Measurements from ENCODE around the gene C2CD3.

C2CD3 gene, protein sequence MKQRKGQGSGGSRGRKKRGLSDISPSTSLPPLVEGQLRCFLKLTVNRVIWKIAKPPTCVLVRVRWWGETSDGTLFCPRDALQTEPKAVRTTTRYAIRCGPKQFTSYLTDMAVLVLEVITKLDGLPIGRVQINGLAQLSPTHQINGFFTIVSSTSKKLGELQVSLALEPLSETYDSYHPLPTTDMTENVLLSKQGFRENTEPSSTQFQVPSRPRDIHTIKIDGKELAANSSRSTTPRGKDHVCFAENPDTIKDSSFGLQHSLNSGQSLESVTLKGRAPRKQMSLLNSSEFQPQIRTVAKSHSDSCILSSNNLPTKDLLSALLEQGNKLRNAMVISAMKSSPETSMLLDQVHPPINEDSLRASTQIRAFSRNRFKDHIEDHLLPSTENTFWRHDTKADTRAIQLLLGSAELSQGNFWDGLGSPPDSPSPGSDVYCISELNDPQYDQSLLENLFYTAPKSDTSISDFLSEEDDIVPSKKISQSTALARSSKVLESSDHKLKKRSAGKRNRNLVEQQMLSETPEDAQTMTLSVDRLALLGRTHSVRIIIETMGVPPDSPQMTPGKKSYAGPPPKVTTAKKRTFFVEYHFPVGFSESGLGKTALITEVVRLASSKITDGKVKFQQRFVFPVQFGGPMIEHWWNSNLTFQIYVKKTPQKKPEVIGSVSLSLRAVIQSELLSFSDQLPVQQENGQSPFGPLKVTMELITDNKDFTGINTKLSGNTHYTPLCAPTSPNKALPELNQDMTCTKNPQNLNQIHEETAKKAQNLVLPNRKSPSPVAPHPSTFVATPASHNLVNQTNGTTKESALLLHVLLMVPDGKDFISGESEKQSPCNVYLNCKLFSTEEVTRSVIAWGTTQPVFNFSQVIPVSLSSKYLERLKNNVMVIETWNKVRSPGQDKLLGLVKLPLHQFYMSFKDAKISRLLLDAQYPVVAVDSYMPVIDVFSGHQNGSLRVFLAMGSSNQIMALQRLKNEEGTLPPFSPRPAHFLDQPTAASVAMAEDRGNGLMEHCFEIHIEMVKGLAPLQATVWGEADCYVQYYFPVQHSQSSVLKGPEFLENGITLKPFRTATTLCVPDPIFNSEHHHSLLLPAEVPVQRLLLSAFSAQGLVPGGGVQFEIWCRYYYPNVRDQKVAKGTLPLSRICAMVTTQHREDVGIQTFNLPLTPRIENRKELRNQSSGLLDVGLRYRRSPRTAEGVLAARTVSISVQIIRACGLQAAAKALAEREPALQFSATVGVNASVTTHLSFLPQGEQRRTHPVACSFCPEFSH (N-terminal part only)

GRCh38 chr11:74170694-74171629 lies at the start of gene C2CD3, which contains the start of gene PPME1:
TSS of gene C2CD3 (minus strand) at chr11:74171002. CDS start at chr11:74170792, 210 bp downstream.
TSS of gene PPME1 (plus strand) at chr11:74171289. CDS start at chr11:74171422, 133 bp downstream.
- Histone ChIP-seq H3K36me3 (peaks cover 37% of the 10 kb centered on the region), H3K4me2 (peak within 1 kb of the TSS; percentile 91), H3K9ac (peak within 1 kb of the TSS; percentile 83), H3K4me1 (peaks cover 45% of the 10 kb centered on the region), H3K27ac (peak within 1 kb of the TSS; percentile 78), H4K20me1 (peaks cover 14% of the 10 kb centered on the region; the same call in 1 of the 2 replicates), H3K27me3 (no peaks in the 10 kb centered on the region), H3K9me3 (no peaks in the 10 kb centered on the region), H3K4me3 (peak within 1 kb of the TSS; percentile 81)
- TF ChIP-seq Cebpa-rat (IDR thresholded peaks at IDR 0.05) = no peak

DNA sequence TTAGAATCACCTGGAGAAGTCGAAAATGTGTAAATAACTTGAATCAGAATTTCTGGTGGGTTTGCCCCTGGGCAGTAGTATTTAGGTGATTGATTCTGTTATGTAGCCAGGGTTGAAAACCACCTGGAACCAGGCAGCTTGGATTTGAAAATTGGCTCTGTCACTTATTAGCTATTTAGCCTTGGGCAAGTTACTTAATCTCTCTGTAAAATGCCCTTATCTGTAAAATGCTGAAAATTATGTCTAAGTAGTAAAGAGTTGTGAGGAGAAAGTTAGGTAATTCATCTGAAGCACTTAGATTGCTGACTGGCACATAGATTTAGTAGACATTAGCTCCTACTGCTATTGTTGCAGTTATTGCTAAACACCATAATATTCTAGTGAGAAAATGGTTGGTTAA lies 49.6 kb upstream of the C2CD3 start:
- H3K27me3 ChIP-seq = no peaks in the 10 kb centered on the region
- H3K4me1 ChIP-seq = no peaks in the 10 kb centered on the region
- peaks cover 7% of the 10 kb centered on the region; the same call in 1 of the 2 replicates for H3K9me3 ChIP-seq
- no peak overlapping the region for H3K27ac ChIP-seq
- no peaks in the 10 kb centered on the region for H4K20me1 ChIP-seq
- no peak for TF ChIP-seq Cebpa-rat (IDR thresholded peaks at IDR 0.05)
- peaks cover 20% of the 10 kb centered on the region for H3K36me3 ChIP-seq
- no peak overlapping the region for H3K4me3 ChIP-seq
- H3K4me2 ChIP-seq = no peak overlapping the region
- no peak overlapping the region for H3K9ac ChIP-seq

- no peak overlapping the region for H3K27ac ChIP-seq
- peaks cover 28% of the 10 kb centered on the region for H3K9me3 ChIP-seq
- no peak for TF ChIP-seq Cebpa-rat (IDR thresholded peaks at IDR 0.05)
- H4K20me1 ChIP-seq = no peaks in the 10 kb centered on the region
- no peaks in the 10 kb centered on the region for H3K27me3 ChIP-seq
- H3K4me1 ChIP-seq = no peaks in the 10 kb centered on the region
- no peak overlapping the region for H3K4me3 ChIP-seq
- H3K36me3 ChIP-seq = peaks cover 74% of the 10 kb centered on the region
- no peak overlapping the region for H3K9ac ChIP-seq
- H3K4me2 ChIP-seq = no peak overlapping the region
These were observed 41.7 kb upstream of the C2CD3 start for GRCh38 chr11:74212533-74212932.

- Histone ChIP-seq H3K9ac (no peak overlapping the region), H3K4me1 (no peaks in the 10 kb centered on the region), H3K9me3 (peaks cover 16% of the 10 kb centered on the region), H3K27me3 (no peaks in the 10 kb centered on the region), H3K27ac (no peak overlapping the region), H3K4me2 (no peak overlapping the region), H3K36me3 (peaks cover 81% of the 10 kb centered on the region), H3K4me3 (no peak overlapping the region), H4K20me1 (no peaks in the 10 kb centered on the region)
- no peak for TF ChIP-seq Cebpa-rat (IDR thresholded peaks at IDR 0.05)
These were observed 37.7 kb upstream of the C2CD3 start for GRCh38 chr11:74208507-74208906.

DNA sequence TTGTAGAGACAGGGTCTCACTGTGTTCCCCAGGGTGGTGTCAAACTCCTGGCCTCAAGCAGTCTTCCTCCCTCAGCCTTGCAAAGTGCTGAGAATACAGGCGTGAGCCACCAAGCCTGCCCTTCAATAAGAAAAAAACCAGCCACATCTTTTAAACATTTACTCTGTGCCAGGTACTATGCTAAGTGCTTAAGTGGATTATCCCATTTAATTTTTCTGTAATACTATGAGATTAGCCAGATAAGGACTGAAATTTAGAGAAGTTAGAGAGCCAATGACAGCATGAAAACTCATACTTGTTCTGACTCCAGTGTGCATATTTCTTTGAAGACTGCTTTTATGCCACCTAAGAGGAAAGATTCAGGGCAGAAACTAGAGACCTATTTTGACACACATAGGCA lies 35.9 kb upstream of the C2CD3 start:
- Histone ChIP-seq H3K27me3 (no peaks in the 10 kb centered on the region), H3K9ac (no peak overlapping the region), H4K20me1 (no peaks in the 10 kb centered on the region), H3K27ac (no peak overlapping the region), H3K4me2 (no peak overlapping the region), H3K4me3 (no peak overlapping the region), H3K9me3 (no peaks in the 10 kb centered on the region), H3K4me1 (no peaks in the 10 kb centered on the region; the same call in 1 of the 2 replicates), H3K36me3 (peaks cover 64% of the 10 kb centered on the region)
- TF ChIP-seq Cebpa-rat (IDR thresholded peaks at IDR 0.05) = no peak

GRCh38 chr11:74205181-74205580 lies 34.4 kb upstream of the C2CD3 start:
- no peaks in the 10 kb centered on the region for H3K27me3 ChIP-seq
- no peak overlapping the region for H3K4me3 ChIP-seq
- H3K9me3 ChIP-seq = no peaks in the 10 kb centered on the region
- no peaks in the 10 kb centered on the region; the same call in 1 of the 2 replicates for H3K4me1 ChIP-seq
- no peak overlapping the region for H3K4me2 ChIP-seq
- H3K27ac ChIP-seq = no peak overlapping the region
- TF ChIP-seq Cebpa-rat (IDR thresholded peaks at IDR 0.05) = no peak
- H3K36me3 ChIP-seq = peaks cover 59% of the 10 kb centered on the region
- H4K20me1 ChIP-seq = no peaks in the 10 kb centered on the region
- no peak overlapping the region for H3K9ac ChIP-seq

GRCh38 chr11:74204701-74205100 lies 33.9 kb upstream of the C2CD3 start:
- Histone ChIP-seq H3K4me1 (no peaks in the 10 kb centered on the region; the same call in 1 of the 2 replicates), H3K36me3 (peaks cover 56% of the 10 kb centered on the region), H3K27me3 (no peaks in the 10 kb centered on the region), H4K20me1 (no peaks in the 10 kb centered on the region), H3K9ac (no peak overlapping the region), H3K4me2 (no peak overlapping the region), H3K9me3 (peaks cover 2% of the 10 kb centered on the region), H3K27ac (no peak overlapping the region), H3K4me3 (no peak overlapping the region)
- no peak for TF ChIP-seq Cebpa-rat (IDR thresholded peaks at IDR 0.05)

DNA sequence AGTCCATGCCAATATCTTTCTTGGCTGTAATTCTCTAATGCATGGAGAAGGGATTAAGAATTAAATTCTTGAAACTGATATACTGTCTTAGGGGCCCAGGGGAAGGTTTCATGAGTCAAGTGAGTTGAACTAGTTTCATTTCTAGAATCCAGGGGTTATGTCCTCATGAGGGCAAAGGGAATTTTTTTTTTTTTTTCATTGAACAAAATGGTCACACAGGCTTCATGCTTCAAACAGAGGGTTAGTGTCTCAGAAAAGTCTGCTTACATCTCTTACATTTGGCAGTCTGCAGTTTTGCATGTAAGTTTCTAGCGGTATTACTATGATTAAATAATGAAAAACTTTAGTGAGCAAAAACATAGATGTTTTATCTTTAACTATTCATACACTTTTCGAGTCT lies 33.2 kb upstream of the C2CD3 start:
- H3K27me3 ChIP-seq = no peaks in the 10 kb centered on the region
- H3K4me1 ChIP-seq = no peaks in the 10 kb centered on the region; the same call in 1 of the 2 replicates
- peaks cover 57% of the 10 kb centered on the region for H3K36me3 ChIP-seq
- H3K4me2 ChIP-seq = no peak overlapping the region
- no peak overlapping the region for H3K27ac ChIP-seq
- no peaks in the 10 kb centered on the region for H4K20me1 ChIP-seq
- H3K9me3 ChIP-seq = peaks cover 9% of the 10 kb centered on the region
- no peak for TF ChIP-seq Cebpa-rat (IDR thresholded peaks at IDR 0.05)
- no peak overlapping the region for H3K4me3 ChIP-seq
- H3K9ac ChIP-seq = no peak overlapping the region

Data from BLaER1 (cell line).